Tibial artery (tissue), 4 donors: ENCODE data around the gene TFPI.
"Not testable (repeated sequence)": the region's sequence is repeated elsewhere in the genome, so short reads cannot be mapped to it uniquely, and the experiment has no call there.

Source experiments
- DNase-seq, 2 donors: peaks; one replicate each; pipeline ENCODE4 v3.0.0-alpha.2; 2019
- H3K27ac ChIP-seq, 2 donors: fragments of 200-600 bp; sonication (generic) in 1 of 2; 1 replicate in 1 of 2; 2 replicates in 1 of 2; pipeline ENCODE4 v1.5.1; 2018 to 2019; ENCODE audit warnings: mild to moderate bottlenecking in 1 of 2
- H3K27me3 ChIP-seq, 2 donors: fragments of 200-600 bp; sonication (generic) in 1 of 2; one replicate each; pipeline versions ENCODE4 v1.5.1 to v1.6.0; 2016 to 2019
- H3K36me3 ChIP-seq, 3 donors: fragments of 200-600 bp; sonication (generic) in 2 of 3; one replicate each; pipeline ENCODE4 v1.5.1; 2016 to 2019; ENCODE audit warnings: mild to moderate bottlenecking in 2 of 3
- H3K4me1 ChIP-seq, 4 donors: fragments of 200-600 bp; sonication (generic) in 2 of 4; 1 replicate in 3 of 4; 2 replicates in 1 of 4; pipeline ENCODE4 v1.5.1; 2016 to 2019
- H3K4me3 ChIP-seq, 2 donors: fragments of 200-600 bp; sonication (generic) in 1 of 2; 1 replicate in 1 of 2; 2 replicates in 1 of 2; pipeline ENCODE4 v1.5.1; 2018 to 2019; ENCODE audit warnings: mild to moderate bottlenecking in 2 of 2
- H3K9me3 ChIP-seq, 3 donors: fragments of 200-600 bp; sonication (generic) in 1 of 3; one replicate each; pipeline ENCODE4 v1.5.1; 2016 to 2019
- intact Hi-C: fragments of 100-400 bp; cut with DNase I; formaldehyde crosslinking; loops from one replicate; pipeline ENCODE4 v1.15.0; 2023; ENCODE audit warnings: low total_unique reads
- TF ChIP-seq, protein P1 (sequence below), 2 experiments: fragments of 200-600 bp in 1 of 2; fragments of 450-650 bp in 1 of 2; IDR thresholded peaks; one replicate each; pipeline ENCODE4 v1.5.1; 2017 to 2019; ENCODE audit warnings: antibody characterized with exemption in 2 of 2, mild to moderate bottlenecking in 1 of 2, moderate library complexity in 1 of 2

The TFPI gene

DNA sequence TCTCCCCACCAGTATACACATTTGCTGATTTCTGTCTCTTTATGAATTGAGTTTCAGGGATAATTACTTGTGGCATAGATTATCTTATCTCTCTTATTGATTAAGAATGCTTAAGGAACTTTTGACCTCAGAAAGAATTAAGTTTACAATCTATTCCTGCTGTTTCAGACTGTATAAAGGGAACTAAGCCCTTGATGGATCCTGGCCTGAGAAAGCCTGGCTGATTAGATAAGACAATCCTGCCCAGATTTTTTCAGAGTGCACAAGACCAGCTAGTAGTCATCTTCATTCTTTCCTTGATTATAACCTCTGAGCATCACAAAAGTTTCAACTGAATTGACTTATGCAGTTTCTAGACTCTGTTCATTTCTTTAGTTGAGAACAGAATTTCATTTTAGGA is 22.7 kb upstream of the TFPI start:
- H3K4me1 ChIP-seq, result peaks cover 0 to 18% (median 4%) of the 10 kb centered on the region in 4 donors
- no peaks in the 10 kb centered on the region for H3K36me3 ChIP-seq
- H3K27me3 ChIP-seq, result no peaks in the 10 kb centered on the region
- TF ChIP-seq, protein P1, sequence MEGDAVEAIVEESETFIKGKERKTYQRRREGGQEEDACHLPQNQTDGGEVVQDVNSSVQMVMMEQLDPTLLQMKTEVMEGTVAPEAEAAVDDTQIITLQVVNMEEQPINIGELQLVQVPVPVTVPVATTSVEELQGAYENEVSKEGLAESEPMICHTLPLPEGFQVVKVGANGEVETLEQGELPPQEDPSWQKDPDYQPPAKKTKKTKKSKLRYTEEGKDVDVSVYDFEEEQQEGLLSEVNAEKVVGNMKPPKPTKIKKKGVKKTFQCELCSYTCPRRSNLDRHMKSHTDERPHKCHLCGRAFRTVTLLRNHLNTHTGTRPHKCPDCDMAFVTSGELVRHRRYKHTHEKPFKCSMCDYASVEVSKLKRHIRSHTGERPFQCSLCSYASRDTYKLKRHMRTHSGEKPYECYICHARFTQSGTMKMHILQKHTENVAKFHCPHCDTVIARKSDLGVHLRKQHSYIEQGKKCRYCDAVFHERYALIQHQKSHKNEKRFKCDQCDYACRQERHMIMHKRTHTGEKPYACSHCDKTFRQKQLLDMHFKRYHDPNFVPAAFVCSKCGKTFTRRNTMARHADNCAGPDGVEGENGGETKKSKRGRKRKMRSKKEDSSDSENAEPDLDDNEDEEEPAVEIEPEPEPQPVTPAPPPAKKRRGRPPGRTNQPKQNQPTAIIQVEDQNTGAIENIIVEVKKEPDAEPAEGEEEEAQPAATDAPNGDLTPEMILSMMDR (IDR thresholded peaks at IDR 0.05), result no peak
- DNase-seq, result no peak
- intact Hi-C loops, result no loop called here
- no peaks in the 10 kb centered on the region for H3K9me3 ChIP-seq
- H3K27ac ChIP-seq, result no peak overlapping the region
- H3K4me3 ChIP-seq, result no peak overlapping the region

DNA sequence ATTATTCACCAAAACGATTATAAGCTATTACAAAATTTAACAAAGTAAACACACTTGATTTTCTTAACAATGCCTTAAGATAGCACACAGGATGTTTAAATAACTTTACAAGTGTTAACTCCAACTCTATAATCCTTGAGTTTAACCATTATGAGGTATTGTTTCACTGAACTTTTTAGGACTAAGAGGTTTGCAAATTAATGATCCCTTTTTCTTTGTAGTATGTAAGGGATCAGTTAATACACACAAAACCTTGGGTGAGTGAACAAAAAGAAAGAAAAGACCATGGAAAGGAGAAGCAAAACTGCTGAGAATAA is 21.5 kb upstream of the TFPI start:
- H3K36me3 ChIP-seq, result no peaks in the 10 kb centered on the region
- no peak overlapping the region for H3K4me3 ChIP-seq
- H3K27ac ChIP-seq, result peak overlapping the region in 1 of 2 donors; percentile 40
- peaks cover 0 to 18% (median 4%) of the 10 kb centered on the region in 4 donors for H3K4me1 ChIP-seq
- no peaks in the 10 kb centered on the region for H3K9me3 ChIP-seq
- intact Hi-C loops, result no loop called here
- DNase-seq, result no peak
- TF ChIP-seq, protein P1 (IDR thresholded peaks at IDR 0.05), result no peak
- H3K27me3 ChIP-seq, result no peaks in the 10 kb centered on the region

DNA sequence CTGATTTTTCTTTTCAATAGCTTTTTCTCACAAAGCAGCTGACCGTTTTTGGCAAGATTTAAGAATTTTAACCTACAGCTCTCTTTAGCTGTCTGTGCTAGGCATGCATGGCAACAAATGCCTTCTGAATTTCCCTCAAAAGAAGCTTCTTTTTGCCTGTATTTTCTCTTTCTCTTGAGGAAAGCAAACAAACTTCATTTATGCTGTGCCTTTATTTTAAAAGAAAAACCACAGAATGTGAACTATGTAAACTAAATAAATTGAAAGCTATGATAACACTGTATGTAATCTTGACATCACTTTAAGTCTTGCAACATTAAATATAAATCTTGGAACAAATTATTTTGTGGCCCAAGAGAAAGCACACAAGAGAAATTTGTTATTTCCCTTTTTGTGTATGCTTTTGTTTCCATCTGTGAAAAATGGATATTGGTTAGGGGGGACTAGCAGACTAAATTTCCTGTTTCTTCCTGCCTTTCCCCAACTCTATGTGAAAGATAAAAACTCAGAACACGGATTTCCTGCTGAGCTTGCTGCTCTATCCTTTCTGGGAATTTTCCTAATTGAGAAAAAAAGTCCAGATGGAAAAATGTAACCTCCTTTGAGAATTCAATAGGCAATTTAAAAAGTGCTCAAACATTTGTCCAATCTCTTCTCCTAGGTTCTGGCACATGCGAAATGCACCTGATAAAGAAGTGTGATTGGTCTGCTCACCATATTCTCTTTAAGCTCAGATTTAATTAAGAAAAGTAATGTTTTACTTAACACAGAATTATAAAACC is 20.9 kb upstream of the TFPI start:
- no peak overlapping the region for H3K4me3 ChIP-seq
- intact Hi-C loops, result no loop called here
- H3K9me3 ChIP-seq, result no peaks in the 10 kb centered on the region
- peak overlapping the region in 1 of 2 donors; percentile 40 for H3K27ac ChIP-seq
- no peak for DNase-seq
- TF ChIP-seq, protein P1 (IDR thresholded peaks at IDR 0.05), result no peak
- peaks cover 0 to 15% (median 4%) of the 10 kb centered on the region in 4 donors for H3K4me1 ChIP-seq
- H3K36me3 ChIP-seq, result no peaks in the 10 kb centered on the region
- H3K27me3 ChIP-seq, result no peaks in the 10 kb centered on the region

DNA sequence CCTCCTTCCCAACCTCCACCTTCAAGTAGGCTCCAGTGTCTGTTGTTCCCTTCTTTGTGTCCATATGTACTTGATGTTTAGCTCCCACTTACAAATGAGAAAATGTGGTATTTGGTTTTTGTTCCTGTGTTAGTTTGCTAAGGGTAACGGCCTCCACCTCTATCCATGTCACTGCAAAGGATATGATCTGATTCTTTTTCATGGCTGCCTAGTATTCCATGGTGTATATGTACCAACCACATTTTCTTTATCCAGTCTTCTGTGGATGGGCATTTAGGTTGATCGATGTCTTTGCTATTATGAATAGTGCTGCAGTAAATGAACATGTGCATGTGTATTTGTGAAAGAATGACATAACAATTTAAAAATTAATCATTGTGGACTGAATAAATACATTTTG is 19.5 kb upstream of the TFPI start:
- Histone ChIP-seq H3K9me3 (no peaks in the 10 kb centered on the region), H3K4me3 (no peak overlapping the region), H3K27me3 (no peaks in the 10 kb centered on the region), H3K4me1 (peaks cover 0 to 15% (median 4%) of the 10 kb centered on the region in 4 donors), H3K27ac (no peak overlapping the region), H3K36me3 (no peaks in the 10 kb centered on the region)
- no peak for DNase-seq
- intact Hi-C loops, result no loop called here
- TF ChIP-seq, protein P1 (IDR thresholded peaks at IDR 0.05), result no peak

DNA sequence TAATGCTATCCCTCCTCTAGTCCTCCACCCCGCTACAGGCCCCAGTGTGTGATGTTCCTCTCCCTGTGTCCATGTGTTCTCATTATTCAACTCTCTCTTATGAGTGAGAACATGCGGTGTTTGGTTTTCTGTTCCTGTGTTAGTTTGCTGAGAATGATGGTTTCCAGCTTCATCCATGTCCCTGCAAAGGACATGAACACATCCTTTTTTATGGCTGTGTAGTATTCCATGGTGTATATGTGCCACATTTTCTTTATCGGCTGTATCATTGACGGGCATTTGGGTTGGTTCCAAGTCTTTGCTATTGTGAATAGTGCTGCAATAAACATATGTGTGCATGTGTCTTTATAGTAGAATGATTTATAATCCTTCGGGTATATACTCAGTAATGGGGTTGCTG is 17.8 kb upstream of the TFPI start:
- intact Hi-C loops, DNase-seq, H3K27ac ChIP-seq, H3K4me3 ChIP-seq, H3K9me3 ChIP-seq, H3K27me3 ChIP-seq, H3K36me3 ChIP-seq: not testable (repeated sequence)
- H3K4me1 ChIP-seq, result peaks cover 0 to 16% (median 4%) of the 10 kb centered on the region in 4 donors

DNA sequence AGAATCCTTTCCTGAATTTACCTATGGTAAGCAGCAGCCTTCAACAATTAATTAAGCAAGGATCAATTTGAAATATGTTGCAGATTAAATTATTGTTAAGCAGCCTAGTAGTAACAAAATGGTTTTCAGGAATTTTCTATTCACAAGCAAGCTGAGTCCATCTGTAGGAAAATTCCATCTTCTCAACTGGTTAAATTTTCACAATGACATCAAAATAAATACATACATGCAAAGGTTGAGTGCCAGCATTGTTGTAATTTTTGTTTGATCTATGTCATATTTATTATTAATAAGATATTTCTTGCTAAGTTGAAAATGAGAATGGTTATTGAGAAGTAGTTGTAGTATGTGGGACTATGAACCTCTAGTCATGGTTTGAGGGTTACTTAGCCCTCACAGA is 15.3 kb upstream of the TFPI start:
- Histone ChIP-seq H3K27ac (no peak overlapping the region), H3K27me3 (no peaks in the 10 kb centered on the region), H3K9me3 (no peaks in the 10 kb centered on the region), H3K4me3 (no peak overlapping the region), H3K36me3 (no peaks in the 10 kb centered on the region), H3K4me1 (peaks cover 0 to 10% (median 0%) of the 10 kb centered on the region in 4 donors)
- TF ChIP-seq, protein P1 (IDR thresholded peaks at IDR 0.05), result no peak
- DNase-seq, result no peak
- intact Hi-C loops, result no loop called here
